Tibial nerve (tissue), 4 donors: ENCODE measurements around the gene CDH22. TPM values are rescaled to one million over a fixed set of nuclear protein-coding genes. Genes with fewer than 3 reads are reported as not detected.

Experiments used
- DNase-seq, 2 donors: peaks; one replicate each; pipeline ENCODE4 v3.0.0-alpha.2; 2019; ENCODE audit warnings: low spot score in 2 of 2
- H3K27ac ChIP-seq, 4 donors: fragments of 200-600 bp; sonication (generic) in 3 of 4; one replicate each; pipeline ENCODE4 v1.5.1; 2017 to 2019; ENCODE audit warnings: mild to moderate bottlenecking in 1 of 4
- H3K27me3 ChIP-seq, 2 donors: fragments of 200-600 bp; sonication (generic) in 1 of 2; one replicate each; pipeline versions ENCODE4 v1.5.1 to v1.6.0; 2017 to 2019
- H3K36me3 ChIP-seq, 3 donors: fragments of 200-600 bp; sonication (generic); one replicate each; pipeline ENCODE4 v1.5.1; 2018 to 2019
- H3K4me1 ChIP-seq, 4 donors: fragments of 200-600 bp; sonication (generic) in 3 of 4; one replicate each; pipeline ENCODE4 v1.5.1; 2017 to 2019
- H3K4me3 ChIP-seq, 4 donors: fragments of 200-600 bp; sonication (generic) in 3 of 4; one replicate each; pipeline ENCODE4 v1.5.1; 2017 to 2019; ENCODE audit warnings: mild to moderate bottlenecking in 1 of 4, moderate library complexity in 1 of 4
- H3K9me3 ChIP-seq, 4 donors: fragments of 200-600 bp; sonication (generic) in 3 of 4; one replicate each; pipeline ENCODE4 v1.5.1; 2017 to 2019
- EP300 ChIP-seq, 2 donors: sonication (generic); formaldehyde crosslinking; IDR thresholded peaks; one replicate each; pipeline ENCODE4 v1.6.1; 2017; ENCODE audit warnings: antibody characterized with exemption in 2 of 2, mild to moderate bottlenecking in 1 of 2
- POLR2A ChIP-seq, 2 donors: fragments of 450-650 bp; IDR thresholded peaks; one replicate each; pipeline ENCODE4 v1.6.1; 2017; ENCODE audit warnings: antibody characterized with exemption in 2 of 2, mild to moderate bottlenecking in 2 of 2, moderate library complexity in 2 of 2
- WGBS, 2 donors: methylation state at CpG; one replicate each; pipeline ENCODE4 v1.1.5; 2018; 5-methylcytosine and 5-hydroxymethylcytosine counted together
- total RNA-seq, 4 donors: library from RNA; depleted of rRNA; stranded (reverse); fragments of >200 nt; gene quantifications; one replicate each; pipeline ENCODE4 v1.1.0, GENCODE V29; 2016
- TF ChIP-seq, protein P1 (sequence below), 5 experiments: fragments of 200-600 bp in 3 of 5; fragments of 450-650 bp in 2 of 5; sonication (generic) in 3 of 5; IDR thresholded peaks; one replicate each; pipeline ENCODE4 v1.5.1; 2016 to 2019; ENCODE audit warnings: antibody characterized with exemption in 5 of 5, mild to moderate bottlenecking in 3 of 5, moderate library complexity in 2 of 5

CDH22 gene
- total RNA-seq, 4 donors from 2014 or later: 0.20 to 1.0 (median 0.60) TPM; not detected in 1

DNA sequence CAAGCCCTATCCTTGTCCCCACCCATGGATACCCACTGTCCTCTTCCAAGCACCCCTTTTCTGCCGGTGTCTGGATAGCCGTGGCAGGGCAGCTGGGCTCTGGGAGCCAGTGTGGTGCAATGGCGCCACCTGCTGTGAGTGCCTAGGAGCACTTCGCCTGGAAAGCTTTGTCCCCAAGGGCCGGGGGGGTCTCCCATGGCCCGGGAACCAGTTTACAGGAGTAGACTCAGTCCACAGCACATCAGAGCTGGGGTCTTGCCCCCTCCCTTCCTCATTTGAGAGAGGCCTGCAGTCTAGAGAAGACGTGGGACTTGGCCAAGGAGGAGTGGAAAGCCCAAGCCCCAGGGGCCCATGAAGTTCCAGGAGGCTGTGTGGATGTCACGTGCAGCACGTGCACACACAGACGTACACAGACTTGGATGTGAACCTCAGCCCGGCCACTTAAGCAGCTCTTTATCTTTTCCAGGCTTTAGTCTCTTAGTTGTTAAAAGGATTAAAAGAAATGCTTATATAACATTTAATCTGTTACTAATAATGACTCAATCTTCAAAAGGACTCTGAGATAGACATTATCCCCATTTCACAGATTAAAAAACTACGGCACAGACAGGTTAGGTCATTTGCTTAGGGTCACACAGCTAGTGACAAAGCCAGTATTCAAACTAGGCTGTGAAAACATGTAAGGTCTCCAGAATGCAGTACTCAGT, 40.9 kb upstream of the CDH22 start:
- H3K27ac ChIP-seq: peak overlapping the region in 3 of 4 donors; percentile 38 to 63 (median 46)
- H3K4me1 ChIP-seq: peaks cover 0 to 31% (median 15%) of the 10 kb centered on the region in 4 donors
- H3K27me3 ChIP-seq: no peaks in the 10 kb centered on the region
- TF ChIP-seq EP300 (IDR thresholded peaks at IDR 0.05) (no peak), POLR2A (IDR thresholded peaks at IDR 0.05) (no peak)
- TF ChIP-seq, protein P1, sequence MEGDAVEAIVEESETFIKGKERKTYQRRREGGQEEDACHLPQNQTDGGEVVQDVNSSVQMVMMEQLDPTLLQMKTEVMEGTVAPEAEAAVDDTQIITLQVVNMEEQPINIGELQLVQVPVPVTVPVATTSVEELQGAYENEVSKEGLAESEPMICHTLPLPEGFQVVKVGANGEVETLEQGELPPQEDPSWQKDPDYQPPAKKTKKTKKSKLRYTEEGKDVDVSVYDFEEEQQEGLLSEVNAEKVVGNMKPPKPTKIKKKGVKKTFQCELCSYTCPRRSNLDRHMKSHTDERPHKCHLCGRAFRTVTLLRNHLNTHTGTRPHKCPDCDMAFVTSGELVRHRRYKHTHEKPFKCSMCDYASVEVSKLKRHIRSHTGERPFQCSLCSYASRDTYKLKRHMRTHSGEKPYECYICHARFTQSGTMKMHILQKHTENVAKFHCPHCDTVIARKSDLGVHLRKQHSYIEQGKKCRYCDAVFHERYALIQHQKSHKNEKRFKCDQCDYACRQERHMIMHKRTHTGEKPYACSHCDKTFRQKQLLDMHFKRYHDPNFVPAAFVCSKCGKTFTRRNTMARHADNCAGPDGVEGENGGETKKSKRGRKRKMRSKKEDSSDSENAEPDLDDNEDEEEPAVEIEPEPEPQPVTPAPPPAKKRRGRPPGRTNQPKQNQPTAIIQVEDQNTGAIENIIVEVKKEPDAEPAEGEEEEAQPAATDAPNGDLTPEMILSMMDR (IDR thresholded peaks at IDR 0.05): peak; percentile 57 to 83 (median 72)
- peak; percentile 38 to 44 for DNase-seq
- WGBS, 2 donors: 30 to 32% methylated on average over 11 to 12 of the region's 12 CpGs
- no peaks in the 10 kb centered on the region for H3K9me3 ChIP-seq
- no peak overlapping the region for H3K4me3 ChIP-seq
- peaks cover 0 to 66% (median 5%) of the 10 kb centered on the region in 3 donors for H3K36me3 ChIP-seq

DNA sequence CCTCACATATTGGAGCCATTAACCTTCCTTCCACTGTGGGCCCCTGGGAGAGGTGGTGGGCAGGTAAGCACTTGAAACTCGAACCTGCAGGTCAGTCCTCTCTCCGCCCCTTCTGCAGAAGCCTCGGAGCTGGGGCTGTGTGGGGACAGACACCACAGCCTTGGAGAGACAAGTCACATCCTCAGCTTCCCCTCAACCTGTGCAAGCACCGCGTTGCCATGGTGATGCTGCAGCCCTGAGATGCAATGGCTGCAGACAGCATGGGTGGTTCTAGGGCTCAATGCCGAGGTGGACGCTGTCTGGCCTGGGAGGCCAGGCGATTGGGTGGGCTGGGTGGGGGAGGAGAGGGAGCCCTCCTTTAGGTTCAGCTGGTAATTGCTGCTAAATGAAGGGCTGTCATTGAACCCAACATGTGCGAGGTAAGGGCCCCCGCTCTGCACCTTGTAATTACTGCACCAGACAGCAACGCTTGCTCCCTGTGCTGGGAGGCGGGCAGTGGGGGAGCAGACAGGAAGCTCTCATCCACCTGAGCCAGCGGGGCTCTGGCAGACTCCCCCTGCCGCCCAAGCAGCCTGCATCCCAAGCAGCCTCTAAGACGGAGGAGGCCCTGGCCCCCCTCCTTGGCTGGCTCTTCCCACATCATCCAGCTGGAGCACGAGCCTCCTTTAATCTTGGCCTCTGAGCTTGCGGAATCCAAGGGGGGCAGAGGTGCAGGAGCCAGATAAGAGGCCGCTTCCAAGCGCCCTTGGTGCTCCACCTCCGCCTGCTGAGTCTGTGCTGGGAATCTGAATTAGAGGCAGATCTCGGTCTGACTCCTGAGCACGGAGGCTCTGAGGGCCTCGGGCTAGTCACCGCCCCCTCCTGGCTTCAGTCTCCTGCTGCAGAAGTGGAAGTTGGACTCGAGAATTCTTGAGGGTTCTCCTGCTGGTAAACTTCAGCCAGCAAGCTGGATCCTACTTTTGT, 39.8 kb upstream of the CDH22 start:
- DNase-seq: peak; percentile 27 to 33
- peaks cover 0 to 56% (median 5%) of the 10 kb centered on the region in 3 donors for H3K36me3 ChIP-seq

DNA sequence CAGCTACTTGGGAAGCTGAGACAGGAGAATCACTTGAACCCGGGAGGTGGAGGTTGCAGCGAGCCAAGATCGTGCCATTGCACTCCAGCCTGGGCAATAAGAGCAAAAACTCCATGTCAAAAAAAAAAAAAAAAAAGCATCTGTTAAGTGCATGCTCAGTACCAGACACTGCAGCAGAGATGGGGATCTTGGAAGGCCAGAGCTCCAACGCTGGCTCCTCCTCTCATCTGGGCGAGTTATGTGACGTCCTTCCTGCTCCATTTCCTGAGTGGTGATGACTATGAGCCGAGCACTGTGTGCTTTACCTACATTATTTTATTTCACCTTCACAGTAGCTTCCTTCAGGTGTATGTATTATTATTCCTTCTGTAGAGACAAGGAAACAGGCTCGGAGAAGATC, 38.5 kb upstream of the CDH22 start:
- Histone ChIP-seq H3K9me3 (no peaks in the 10 kb centered on the region), H3K4me1 (peaks cover 0 to 51% (median 18%) of the 10 kb centered on the region in 4 donors), H3K4me3 (no peak overlapping the region), H3K27ac (no peak overlapping the region), H3K36me3 (peaks cover 0 to 45% (median 5%) of the 10 kb centered on the region in 3 donors), H3K27me3 (peaks cover 0 to under 1% of the 10 kb centered on the region in 2 donors)
- no peak for DNase-seq
- TF ChIP-seq EP300 (IDR thresholded peaks at IDR 0.05) (no peak), POLR2A (IDR thresholded peaks at IDR 0.05) (no peak)
- TF ChIP-seq, protein P1 (IDR thresholded peaks at IDR 0.05): no peak
- WGBS, 2 donors: 78 to 79% methylated on average over 8 of the region's 8 CpGs

More for the DNA sequence above, 39.8 kb upstream of the CDH22 start:
- Histone ChIP-seq H3K27ac (peak overlapping the region in 2 of 4 donors; percentile 7 to 63), H3K9me3 (no peaks in the 10 kb centered on the region), H3K4me3 (no peak overlapping the region), H3K27me3 (no peaks in the 10 kb centered on the region), H3K4me1 (peaks cover 0 to 39% (median 18%) of the 10 kb centered on the region in 4 donors)
- WGBS, 2 donors: 49 to 56% methylated on average over 22 to 23 of the region's 25 CpGs
- TF ChIP-seq POLR2A (IDR thresholded peaks at IDR 0.05) (no peak), EP300 (IDR thresholded peaks at IDR 0.05) (no peak)
- TF ChIP-seq, protein P1 (IDR thresholded peaks at IDR 0.05): no peak

DNA sequence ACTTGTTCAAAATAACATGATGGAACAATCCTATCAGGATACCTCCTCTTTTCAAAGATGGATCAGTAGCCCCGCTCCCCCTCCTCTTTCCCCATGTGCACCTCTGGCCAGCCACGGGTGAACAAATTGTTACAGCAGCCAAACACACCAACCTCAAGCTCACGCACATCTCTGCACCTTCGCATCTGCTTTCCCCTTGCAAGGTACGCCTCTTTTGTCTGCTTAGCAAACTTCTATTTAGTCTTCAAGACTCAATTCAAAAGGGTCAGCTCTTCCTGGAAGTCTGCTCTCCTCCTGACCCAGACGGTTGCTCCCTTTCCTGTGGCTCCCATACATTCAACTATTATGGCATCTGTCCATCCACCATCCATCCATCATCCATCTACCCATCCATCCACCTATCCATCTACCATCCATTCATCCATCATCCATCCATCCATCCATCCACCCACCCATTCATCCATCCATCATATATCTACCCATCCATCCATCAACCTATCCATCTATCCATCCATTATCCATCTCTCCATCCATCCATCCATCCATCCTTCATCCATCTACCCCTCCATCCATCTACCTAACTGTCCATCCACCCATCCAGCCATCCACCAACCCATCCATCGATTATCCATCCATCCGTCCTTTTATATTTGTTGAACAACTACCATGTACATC, 36.3 kb upstream of the CDH22 start:
- Histone ChIP-seq H3K9me3 (no peaks in the 10 kb centered on the region), H3K4me1 (peaks cover 0 to 46% (median 18%) of the 10 kb centered on the region in 4 donors), H3K4me3 (no peak overlapping the region), H3K36me3 (peaks cover 0 to 25% (median 0%) of the 10 kb centered on the region in 3 donors), H3K27ac (no peak overlapping the region), H3K27me3 (peaks cover 0 to 19% of the 10 kb centered on the region in 2 donors)
- 61 to 90% methylated on average over 8 of the region's 8 CpGs for WGBS, 2 donors
- DNase-seq: no peak
- TF ChIP-seq EP300 (IDR thresholded peaks at IDR 0.05): no peak
- no peak for TF ChIP-seq POLR2A (IDR thresholded peaks at IDR 0.05)
- TF ChIP-seq, protein P1 (IDR thresholded peaks at IDR 0.05): no peak
